GM23248 (cell line): ENCODE data around the gene GPC3.

Source experiments
- EZH2 ChIP-seq: fragments of 200-600 bp; sonication (generic); IDR thresholded peaks from 2 replicates; pipeline ENCODE4 v1.6.1; 2018; ENCODE audit warnings: antibody characterized with exemption, mild to moderate bottlenecking; ENCODE audit not compliant: insufficient read depth, poor library complexity, severe bottlenecking
- EZH2phosphoT487 ChIP-seq: fragments of 200-600 bp; sonication (generic); IDR thresholded peaks from 2 replicates; pipeline ENCODE4 v1.6.1; 2018; ENCODE audit warnings: antibody characterized with exemption, moderate library complexity, mild to moderate bottlenecking, low read depth; ENCODE audit not compliant: insufficient read depth

GRCh38 chrX:133905305-133905704, 80.1 kb downstream of the GPC3 start:
- TF ChIP-seq EZH2: no peak
- no peak for TF ChIP-seq EZH2phosphoT487
